ENCODE measurements around the gene CCDC78. TPM values are rescaled to one million over a fixed set of nuclear protein-coding genes. Genes with fewer than 3 reads are reported as not detected.

The CCDC78 gene
- total and polyA plus RNA-seq, 2 of the 13 experiments (the other 11 are each of a cell fraction or from before 2014, with no cell fraction given) = 0.53 to 1.5 TPM

- TF ChIP-seq ZNF407 (CRISPR knock-in tag; IDR thresholded peaks at IDR 0.05; ENCODE audit: not compliant biosample characterization) (no peak), PHB2 (IDR thresholded peaks at IDR 0.05; ENCODE audit: partially characterized antibody) (no peak), BRD4 (CRISPR knock-in tag; IDR thresholded peaks at IDR 0.05) (0 out of 2 replicates have a peak, but pooled peaks have one; percentile 54), SKI (IDR thresholded peaks at IDR 0.05; ENCODE audit: partially characterized antibody) (no peak), ZBTB38 (CRISPR knock-in tag; IDR thresholded peaks at IDR 0.05) (peak; percentile 46), ZNF510 (CRISPR knock-in tag; IDR thresholded peaks at IDR 0.05; ENCODE audit: low read depth) (no peak), ZNF670 (CRISPR knock-in tag; IDR thresholded peaks at IDR 0.05; ENCODE audit: borderline replicate concordance) (no peak), TARDBP (CRISPR knock-in tag; IDR thresholded peaks at IDR 0.05) (no peak), ZMYM3 (CRISPR knock-in tag; IDR thresholded peaks at IDR 0.05) (no peak), ZNF362 (CRISPR knock-in tag; IDR thresholded peaks at IDR 0.05; ENCODE audit: borderline replicate concordance) (no peak), NFE2L2 (IDR thresholded peaks at IDR 0.05; ENCODE audit: low read length) (no peak), CBX5 (CRISPR knock-in tag; IDR thresholded peaks at IDR 0.05; ENCODE audit: borderline replicate concordance) (no peak), PATZ1 (CRISPR knock-in tag; IDR thresholded peaks at IDR 0.05) (peak; percentile 74), AGO2 (optimal IDR thresholded peaks at IDR 0.05; ENCODE audit: low read depth, low read length) (peak; percentile 50), ZFP41 (CRISPR knock-in tag; IDR thresholded peaks at IDR 0.05; ENCODE audit: borderline replicate concordance) (no peak), RELA (CRISPR knock-in tag; IDR thresholded peaks at IDR 0.05) (no peak), SRY (CRISPR knock-in tag; IDR thresholded peaks at IDR 0.05) (peak; percentile 65; the same call in 1 of the 2 replicates), KDM6A (CRISPR knock-in tag; IDR thresholded peaks at IDR 0.05; ENCODE audit: low read depth) (no peak), GABPB1 (CRISPR knock-in tag; IDR thresholded peaks at IDR 0.05) (peak; percentile 86)
Measured at GRCh38 chr16:679814-680624, 46.2 kb downstream of the CCDC78 start, which contains the start of gene STUB1 (continued).
